Transverse colon (tissue), 4 donors: ENCODE data around the gene ZNF575. TPM values are rescaled to one million over a fixed set of nuclear protein-coding genes. Genes with fewer than 3 reads are reported as not detected.

Experiments used
- DNase-seq: peaks from one replicate; pipeline ENCODE4 v3.0.0-alpha.2; 2019
- H3K27ac ChIP-seq, 4 donors: fragments of 200-600 bp; sonication (generic); 2 replicates each; pipeline ENCODE4 v1.5.1; 2016 to 2018; ENCODE audit warnings: inconsistent platforms in 4 of 4
- H3K27me3 ChIP-seq: fragments of 200-600 bp; sonication (generic); 2 replicates; pipeline ENCODE4 v1.5.1; 2017; ENCODE audit warnings: inconsistent platforms
- H3K36me3 ChIP-seq, 4 donors: fragments of 200-600 bp; sonication (generic); 2 replicates each; pipeline ENCODE4 v1.5.1; 2017 to 2019; ENCODE audit warnings: inconsistent platforms in 4 of 4
- H3K4me1 ChIP-seq, 4 donors: fragments of 200-600 bp; sonication (generic); 2 replicates each; pipeline ENCODE4 v1.5.1; 2017 to 2020; ENCODE audit warnings: inconsistent platforms in 4 of 4
- H3K4me3 ChIP-seq, 4 donors: fragments of 200-600 bp; sonication (generic); 1 replicate in 1 of 4; 2 replicates in 3 of 4; pipeline versions ENCODE4 v1.5.1 to v1.6.1; 2017 to 2019; ENCODE audit warnings: inconsistent platforms in 4 of 4
- H3K9me3 ChIP-seq, 2 donors: fragments of 200-600 bp; sonication (generic); 2 replicates each; pipeline ENCODE4 v1.5.1; 2017 to 2019; ENCODE audit warnings: inconsistent platforms in 2 of 2
- EP300 ChIP-seq: sonication (generic); formaldehyde crosslinking; IDR thresholded peaks from one replicate; pipeline ENCODE4 v1.6.1; 2017; ENCODE audit warnings: antibody characterized with exemption, low read depth
- POLR2A ChIP-seq: fragments of 450-650 bp; IDR thresholded peaks from one replicate; pipeline ENCODE4 v1.6.1; 2016; ENCODE audit warnings: antibody characterized with exemption, mild to moderate bottlenecking, moderate library complexity
- POLR2AphosphoS5 ChIP-seq, 3 donors: sonication (generic); formaldehyde crosslinking; IDR thresholded peaks; one replicate each; pipeline ENCODE4 v1.6.1; 2016; ENCODE audit warnings: antibody characterized with exemption in 3 of 3
- WGBS, 2 donors: methylation state at CpG; one replicate each; pipeline ENCODE4 v1.1.5; 2018; ENCODE audit warnings: low coverage in 1 of 2; 5-methylcytosine and 5-hydroxymethylcytosine counted together
- in situ Hi-C, 4 donors: fragments of 200-750 bp; cut with MboI; loops; one replicate each; pipeline versions ENCODE4 v1.15.0 to v1.15.1; 2017; ENCODE audit warnings: low sequenced_read_pairs in 3 of 4, low pct_ligation_motif_present in 1 of 4, low pct_unique_long_range_greater_than_20kb in 1 of 4
- intact Hi-C: fragments of 100-400 bp; cut with DNase I; formaldehyde crosslinking; loops from one replicate; pipeline ENCODE4 v1.15.1; 2023; ENCODE audit warnings: low total_unique reads
- total RNA-seq, 4 donors: library from RNA; depleted of rRNA; stranded (reverse); fragments of >200 nt; gene quantifications; one replicate each; pipeline ENCODE4 v1.1.0, GENCODE V29; 2016
- TF ChIP-seq, protein P1 (sequence below), 5 experiments: fragments of 200-600 bp in 3 of 5; fragments of 450-650 bp in 2 of 5; sonication (generic) in 3 of 5; IDR thresholded peaks; 1 replicate in 2 of 5; 2 replicates in 3 of 5; pipeline ENCODE4 v1.5.1; 2016 to 2017; ENCODE audit warnings: antibody characterized with exemption in 5 of 5, inconsistent platforms in 3 of 5, mild to moderate bottlenecking in 2 of 5, moderate library complexity in 1 of 5

ZNF575 gene
- total RNA-seq, 4 donors from 2014 or later: 0.20 to 1.9 (median 1.8) TPM; not detected in 1

DNA sequence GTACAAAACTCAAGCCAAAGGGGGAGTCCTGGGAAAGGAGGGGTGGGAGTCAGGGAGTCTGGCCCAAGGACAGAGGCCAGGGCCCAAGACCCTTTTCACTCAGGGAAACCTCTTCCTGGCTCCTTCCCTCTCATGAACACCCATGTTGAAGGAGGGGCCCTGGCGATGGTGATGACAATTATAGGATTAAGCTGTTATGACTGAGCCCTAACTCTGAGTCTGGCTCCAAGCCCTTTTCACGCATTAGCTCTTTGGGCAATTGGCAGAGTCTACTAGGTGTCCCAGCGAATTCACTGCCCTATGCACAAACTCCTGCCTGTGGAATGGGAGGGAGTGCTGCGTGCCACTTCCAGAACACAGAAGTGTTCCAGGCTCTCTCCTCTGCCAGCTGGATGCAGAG lies 20.7 kb downstream of the ZNF575 start:
- Histone ChIP-seq H3K9me3 (no peaks in the 10 kb centered on the region), H3K27ac (no peak overlapping the region), H3K36me3 (peaks cover 0 to 40% (median 13%) of the 10 kb centered on the region in 4 donors), H3K4me3 (no peak overlapping the region), H3K27me3 (no peaks in the 10 kb centered on the region), H3K4me1 (no peaks in the 10 kb centered on the region)
- DNase-seq: no peak
- intact Hi-C loops (no loop called here), in situ Hi-C loops (loop anchor here in 1 of 4 donors (10.0 kb wide), 1 partner anchor 91 kb away; no protein-coding TSS in a partner anchor)
- TF ChIP-seq POLR2AphosphoS5 (IDR thresholded peaks at IDR 0.05) (no peak), EP300 (no peak), POLR2A (no peak)
- TF ChIP-seq, protein P1, sequence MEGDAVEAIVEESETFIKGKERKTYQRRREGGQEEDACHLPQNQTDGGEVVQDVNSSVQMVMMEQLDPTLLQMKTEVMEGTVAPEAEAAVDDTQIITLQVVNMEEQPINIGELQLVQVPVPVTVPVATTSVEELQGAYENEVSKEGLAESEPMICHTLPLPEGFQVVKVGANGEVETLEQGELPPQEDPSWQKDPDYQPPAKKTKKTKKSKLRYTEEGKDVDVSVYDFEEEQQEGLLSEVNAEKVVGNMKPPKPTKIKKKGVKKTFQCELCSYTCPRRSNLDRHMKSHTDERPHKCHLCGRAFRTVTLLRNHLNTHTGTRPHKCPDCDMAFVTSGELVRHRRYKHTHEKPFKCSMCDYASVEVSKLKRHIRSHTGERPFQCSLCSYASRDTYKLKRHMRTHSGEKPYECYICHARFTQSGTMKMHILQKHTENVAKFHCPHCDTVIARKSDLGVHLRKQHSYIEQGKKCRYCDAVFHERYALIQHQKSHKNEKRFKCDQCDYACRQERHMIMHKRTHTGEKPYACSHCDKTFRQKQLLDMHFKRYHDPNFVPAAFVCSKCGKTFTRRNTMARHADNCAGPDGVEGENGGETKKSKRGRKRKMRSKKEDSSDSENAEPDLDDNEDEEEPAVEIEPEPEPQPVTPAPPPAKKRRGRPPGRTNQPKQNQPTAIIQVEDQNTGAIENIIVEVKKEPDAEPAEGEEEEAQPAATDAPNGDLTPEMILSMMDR (IDR thresholded peaks at IDR 0.05): no peak
- 85% methylated on average over 4 of the region's 4 CpGs; no CpG with 5 or more reads in 1 of the 2 donors for WGBS, 2 donors

- Histone ChIP-seq H3K4me1 (no peaks in the 10 kb centered on the region), H3K9me3 (no peaks in the 10 kb centered on the region), H3K36me3 (peaks cover 0 to 40% (median 11%) of the 10 kb centered on the region in 4 donors), H3K27me3 (no peaks in the 10 kb centered on the region), H3K27ac (no peak overlapping the region), H3K4me3 (no peak overlapping the region)
- in situ Hi-C loops: loop anchor here in 1 of 4 donors (10.0 kb wide), 1 partner anchor 90 kb away; no protein-coding TSS in a partner anchor
- TF ChIP-seq, protein P1 (IDR thresholded peaks at IDR 0.05): no peak
- TF ChIP-seq POLR2AphosphoS5 (IDR thresholded peaks at IDR 0.05) (no peak), EP300 (no peak)
- WGBS, 2 donors: 98 to 99% methylated on average over 10 to 15 of the region's 15 CpGs
- DNase-seq: no peak
- intact Hi-C loops: no loop called here
These were observed 21.4 kb downstream of the ZNF575 start for GRCh38 chr19:43554317-43554895.

DNA sequence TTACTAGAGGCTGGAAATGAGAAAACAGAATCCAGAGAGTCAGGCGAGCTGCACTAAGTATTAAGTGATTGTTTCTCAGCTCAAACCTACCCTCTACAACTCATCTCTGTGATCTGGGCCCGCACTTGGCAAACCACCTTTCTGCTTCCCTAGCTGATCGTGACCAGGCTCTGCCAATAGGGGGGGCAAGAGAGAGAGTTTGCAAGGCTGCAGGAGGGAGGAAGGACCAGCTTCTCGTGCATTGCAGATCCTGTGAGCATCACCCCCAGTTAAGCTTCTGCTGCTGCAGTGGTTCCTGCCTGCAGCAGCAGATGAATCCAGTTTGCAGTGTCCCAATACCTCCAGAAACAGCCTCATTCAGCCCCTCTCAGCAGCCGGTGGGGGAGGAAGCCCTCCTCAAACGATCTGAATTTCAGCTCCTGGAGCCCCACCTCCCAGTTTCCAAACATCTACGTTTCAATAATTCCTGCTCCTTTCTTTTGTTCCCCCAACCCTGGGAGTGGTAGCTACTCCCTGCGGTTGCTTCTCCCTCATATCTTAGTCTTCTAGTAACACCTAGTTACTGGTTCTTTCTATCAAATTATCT lies 22.3 kb downstream of the ZNF575 start:
- peak; percentile 79 for DNase-seq
- intact Hi-C loops (no loop called here), in situ Hi-C loops (loop anchor here in 1 of 4 donors (10.0 kb wide), 1 partner anchor 90 kb away; no protein-coding TSS in a partner anchor)
- Histone ChIP-seq H3K4me3 (no peak overlapping the region), H3K36me3 (peaks cover 0 to 36% (median 11%) of the 10 kb centered on the region in 4 donors), H3K4me1 (no peaks in the 10 kb centered on the region), H3K9me3 (no peaks in the 10 kb centered on the region), H3K27me3 (no peaks in the 10 kb centered on the region), H3K27ac (no peak overlapping the region)
- WGBS, 2 donors: 42 to 62% methylated on average over 3 to 8 of the region's 8 CpGs
- no peak for TF ChIP-seq POLR2A
- TF ChIP-seq, protein P1 (IDR thresholded peaks at IDR 0.05): peak; percentile 44 to 68 (median 54)
- TF ChIP-seq POLR2AphosphoS5 (IDR thresholded peaks at IDR 0.05): no peak

DNA sequence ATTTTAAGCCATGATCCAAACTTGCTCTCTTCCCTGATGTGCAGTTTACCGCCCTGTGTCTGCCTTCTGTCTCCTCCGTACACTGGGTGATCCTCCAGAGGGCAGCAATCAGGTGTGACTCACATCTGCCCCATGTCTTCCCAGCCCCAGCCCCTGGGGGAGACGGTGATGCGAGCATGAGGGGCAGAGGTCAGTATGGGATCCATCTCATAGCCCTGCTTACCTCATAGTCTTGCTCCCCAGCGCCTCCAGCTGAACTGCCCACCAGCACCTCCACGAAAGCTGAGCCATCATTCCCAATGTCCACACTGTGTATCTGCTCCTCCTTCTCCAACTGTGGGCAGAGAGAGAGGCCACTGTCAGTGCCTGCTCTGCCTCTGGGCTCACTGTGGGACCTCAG lies 27.7 kb downstream of the ZNF575 start:
- WGBS, 2 donors: 89% methylated on average over 6 of the region's 6 CpGs; no CpG with 5 or more reads in 1 of the 2 donors
- Histone ChIP-seq H3K4me1 (peaks cover 0 to 13% (median 7%) of the 10 kb centered on the region in 4 donors), H3K4me3 (no peak overlapping the region), H3K9me3 (no peaks in the 10 kb centered on the region), H3K27me3 (no peaks in the 10 kb centered on the region), H3K36me3 (peaks cover 0 to 6% (median 0%) of the 10 kb centered on the region in 4 donors), H3K27ac (no peak overlapping the region)
- DNase-seq: no peak
- TF ChIP-seq, protein P1 (IDR thresholded peaks at IDR 0.05): no peak
- TF ChIP-seq EP300 (no peak), POLR2AphosphoS5 (IDR thresholded peaks at IDR 0.05) (no peak), POLR2A (no peak)
- intact Hi-C loops (loop anchor here (1.0 to 10.0 kb wide), 2 partner anchors 32 to 94 kb away; no protein-coding TSS in a partner anchor), in situ Hi-C loops (no loop called here)
